Subcutaneous adipose tissue (tissue), 4 donors: ENCODE data around the gene FGD4. TPM values are rescaled to one million over a fixed set of nuclear protein-coding genes. Genes with fewer than 3 reads are reported as not detected.

ENCODE experiments used
- CTCF ChIP-seq: fragments of 450-650 bp; IDR thresholded peaks from one replicate; pipeline ENCODE4 v1.5.1; 2016; ENCODE audit warnings: low read depth, mild to moderate bottlenecking, control low read depth, antibody characterized with exemption, moderate library complexity
- total RNA-seq, 4 donors: library from RNA; depleted of rRNA; stranded (reverse); fragments of >200 nt; gene quantifications; one replicate each; pipeline ENCODE4 v1.1.0, GENCODE V29; 2016

Gene FGD4
- total RNA-seq, 4 donors from 2014 or later = 65.1 to 96.9 (median 85.8) TPM

- no peak for TF ChIP-seq CTCF
Observed at GRCh38 chr12:32367381-32367780, 32.0 kb upstream of the FGD4 start.

- no peak for TF ChIP-seq CTCF
Observed at GRCh38 chr12:32369202-32369601, 30.2 kb upstream of the FGD4 start.

DNA sequence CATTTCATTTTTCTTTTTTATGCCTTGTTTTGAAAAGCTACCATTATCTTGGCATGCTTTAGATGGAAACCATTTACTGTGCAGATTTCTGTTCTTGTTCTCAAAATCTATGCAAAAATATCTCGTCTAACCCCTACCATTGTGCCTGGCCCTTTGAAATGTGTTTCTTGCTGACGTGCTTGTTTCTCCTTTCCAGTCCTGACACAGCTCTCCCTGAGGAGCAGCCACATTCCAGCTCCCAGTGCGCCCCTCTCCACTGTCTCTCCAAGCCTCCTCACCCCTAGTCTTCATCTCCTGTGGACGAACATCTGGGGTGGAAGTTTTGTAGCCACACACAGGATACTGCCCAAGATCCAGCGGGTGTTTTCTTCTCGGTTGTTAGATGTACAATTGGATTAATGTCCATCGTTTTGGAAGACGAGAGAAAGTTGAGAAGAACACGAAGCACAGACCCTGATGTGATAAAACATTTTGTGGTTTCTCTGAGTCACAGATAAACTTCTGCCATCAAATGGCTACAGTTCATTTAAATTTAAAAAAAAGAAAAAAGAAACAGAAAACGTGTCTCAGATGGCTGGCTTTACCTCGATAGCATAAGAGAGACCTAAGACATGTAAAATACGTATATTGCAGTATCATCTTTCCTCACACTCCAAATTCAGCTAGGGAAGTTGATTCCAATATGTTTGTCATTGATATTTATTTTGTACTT is 21.9 kb upstream of the FGD4 start:
- TF ChIP-seq CTCF = no peak

DNA sequence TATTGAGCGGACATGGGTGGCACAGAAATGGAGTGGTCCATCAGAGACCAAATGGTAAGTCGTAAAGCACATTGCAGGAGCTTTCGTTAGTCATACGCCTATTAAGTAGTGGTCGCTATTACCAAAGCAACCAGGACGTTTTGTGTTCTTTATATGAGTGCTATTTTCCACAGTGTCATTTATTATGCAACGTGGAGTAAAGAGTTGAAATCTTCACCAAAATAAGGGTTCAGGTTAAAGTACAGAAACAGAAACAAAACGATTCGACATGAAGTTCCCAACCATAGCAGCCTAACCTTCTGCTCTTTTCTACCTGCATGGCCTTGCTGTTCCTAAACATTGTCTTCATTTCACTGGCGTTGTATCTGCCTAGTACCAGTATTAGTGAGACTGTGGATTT is 20.1 kb upstream of the FGD4 start:
- no peak for TF ChIP-seq CTCF

DNA sequence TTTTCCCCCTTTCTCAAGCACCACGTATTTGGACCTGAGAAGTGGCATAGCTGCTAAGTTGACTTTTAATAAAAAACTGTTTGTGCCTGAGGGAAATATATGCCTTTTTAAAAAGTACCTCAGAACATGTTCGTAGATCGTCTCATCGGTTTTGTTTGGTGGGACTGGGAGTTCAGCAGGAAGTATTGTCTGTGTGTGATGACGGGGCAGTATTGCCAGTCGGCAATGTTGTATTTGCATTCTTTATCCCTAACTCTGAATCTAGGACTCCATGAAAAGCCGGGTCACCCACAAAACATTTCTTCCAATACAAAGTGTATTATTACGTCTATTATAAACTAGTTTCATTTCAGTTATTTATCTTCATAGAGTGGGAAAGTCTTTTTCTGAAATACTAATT is 19.7 kb upstream of the FGD4 start:
- TF ChIP-seq CTCF = no peak

- TF ChIP-seq CTCF = no peak
Observed at GRCh38 chr12:32382226-32382625, 17.1 kb upstream of the FGD4 start.

- no peak for TF ChIP-seq CTCF
Observed at GRCh38 chr12:32390572-32391219, 8.7 kb upstream of the FGD4 start.
